ENCODE data around the gene OBSCN.

- TF ChIP-seq FOXA1 (IDR thresholded peaks at IDR 0.05) (no peak), CTBP1 (IDR thresholded peaks at IDR 0.05; ENCODE audit: borderline replicate concordance) (no peak)
These were observed 43.9 kb upstream of the OBSCN start for GRCh38 chr1:228163776-228164519.

Data from HEK293T (cell line).